ENCODE results near the gene CCDC134. TPM values are rescaled to one million over a fixed set of nuclear protein-coding genes. Genes with fewer than 3 reads are reported as not detected.

The CCDC134 gene
- polyA plus RNA-seq, 1 of the 3 experiments (the other 2 are of a cell fraction): 2.0 TPM

GRCh38 chr22:41768430-41768829 is 32.0 kb upstream of the CCDC134 start:
- no peaks in the 10 kb centered on the region for H3K79me2 ChIP-seq (ENCODE audit: insufficient read depth)
- ChIA-PET POLR2A (no interaction called here), CTCF (no interaction called here)
- no peak for DNase-seq
- H3F3A ChIP-seq (replicated peaks; ENCODE audit: insufficient read depth): no peaks in the 10 kb centered on the region
- no peaks in the 10 kb centered on the region for H3K9me3 ChIP-seq
- H3K4me3 ChIP-seq (ENCODE audit: low read depth in 2 of 2, low read length in 1 of 2): no peak overlapping the region
- H3K36me3 ChIP-seq (replicated peaks in 1 of 2; ENCODE audit: control insufficient read depth in 1 of 2, insufficient read depth in 2 of 2, low read length in 1 of 2): no peaks in the 10 kb centered on the region
- no peaks in the 10 kb centered on the region for H3K9me2 ChIP-seq
- no peak overlapping the region for H2AFZ ChIP-seq (ENCODE audit: low read depth)
- TF ChIP-seq ZBTB33 (IDR thresholded peaks at IDR 0.05; ENCODE audit: borderline replicate concordance, low read depth) (no peak), IRF3 (IDR thresholded peaks at IDR 0.05; ENCODE audit: low read depth, low read length) (no peak), NRF1 (IDR thresholded peaks at IDR 0.05; ENCODE audit: low read depth, low read length) (no peak), ELF1 (IDR thresholded peaks at IDR 0.05) (no peak), CTCF (IDR thresholded peaks at IDR 0.05) (no peak), EP300 (IDR thresholded peaks at IDR 0.05; ENCODE audit: borderline replicate concordance in 1 of 2, low read depth in 1 of 2, low read length in 1 of 2) (no peak), YY1 (IDR thresholded peaks at IDR 0.05; ENCODE audit: low read depth) (no peak), RCOR1 (IDR thresholded peaks at IDR 0.05; ENCODE audit: low read length) (no peak), FOXJ3 (CRISPR knock-in tag; IDR thresholded peaks at IDR 0.05) (no peak), EZH2phosphoT487 (IDR thresholded peaks at IDR 0.05; ENCODE audit: borderline replicate concordance, low read depth) (no peak), NFIC (IDR thresholded peaks at IDR 0.05; ENCODE audit: borderline replicate concordance) (no peak)
- no peak overlapping the region for H3K27ac ChIP-seq (ENCODE audit: low read depth in 2 of 2, low read length in 1 of 2)
- no peaks in the 10 kb centered on the region for H3K27me3 ChIP-seq (ENCODE audit: insufficient read depth)
- H4K20me1 ChIP-seq (ENCODE audit: insufficient read depth): no peaks in the 10 kb centered on the region
- H3K4me2 ChIP-seq: no peak overlapping the region
- H3K4me1 ChIP-seq (ENCODE audit: control insufficient read depth in 1 of 2, insufficient read depth in 2 of 2, low read depth in 1 of 2, low read length in 1 of 2): no peaks in the 10 kb centered on the region
- no peak overlapping the region for H3K9ac ChIP-seq
- 86% methylated on average over 1 of the region's 2 CpGs for WGBS (ENCODE audit: low lambda C conversion rate)

- no peak overlapping the region for H3K4me3 ChIP-seq (ENCODE audit: low read depth in 2 of 2, low read length in 1 of 2)
- H3K9me3 ChIP-seq: no peaks in the 10 kb centered on the region
- H3K27me3 ChIP-seq (ENCODE audit: insufficient read depth): no peaks in the 10 kb centered on the region
- no peaks in the 10 kb centered on the region for H4K20me1 ChIP-seq (ENCODE audit: insufficient read depth)
- TF ChIP-seq FOXJ3 (CRISPR knock-in tag; IDR thresholded peaks at IDR 0.05) (no peak), RXRA (IDR thresholded peaks at IDR 0.05; ENCODE audit: borderline replicate concordance, low read depth) (no peak), EZH2phosphoT487 (IDR thresholded peaks at IDR 0.05; ENCODE audit: borderline replicate concordance, low read depth) (no peak), PBX3 (IDR thresholded peaks at IDR 0.05) (no peak)
- H2AFZ ChIP-seq (ENCODE audit: low read depth): no peak overlapping the region
- H3F3A ChIP-seq (replicated peaks; ENCODE audit: insufficient read depth): no peaks in the 10 kb centered on the region
- no peak overlapping the region for H3K27ac ChIP-seq (ENCODE audit: low read depth in 2 of 2, low read length in 1 of 2)
- H3K9me2 ChIP-seq: no peaks in the 10 kb centered on the region
- POLR2A ChIA-PET: no interaction called here
- H3K4me1 ChIP-seq (ENCODE audit: control insufficient read depth in 1 of 2, insufficient read depth in 2 of 2, low read depth in 1 of 2, low read length in 1 of 2): no peaks in the 10 kb centered on the region
- H3K9ac ChIP-seq: no peak overlapping the region
- CTCF ChIA-PET: no interaction called here
- 90% methylated on average over 2 of the region's 5 CpGs for WGBS (ENCODE audit: low lambda C conversion rate)
- no peaks in the 10 kb centered on the region for H3K36me3 ChIP-seq (replicated peaks in 1 of 2; ENCODE audit: control insufficient read depth in 1 of 2, insufficient read depth in 2 of 2, low read length in 1 of 2)
- H3K79me2 ChIP-seq (ENCODE audit: insufficient read depth): no peaks in the 10 kb centered on the region
- H3K4me2 ChIP-seq: no peak overlapping the region
- DNase-seq: no peak
Observed at GRCh38 chr22:41770715-41771468, 29.6 kb upstream of the CCDC134 start.
